GM21529 (cell line): ENCODE measurements around the gene AFTPH.

Experiments
- ATAC-seq: cut with Tn5 transposase; IDR thresholded peaks from one replicate; pipeline ENCODE4 v1.9.1; 2021; ENCODE audit not compliant: unreplicated experiment

Gene AFTPH

DNA sequence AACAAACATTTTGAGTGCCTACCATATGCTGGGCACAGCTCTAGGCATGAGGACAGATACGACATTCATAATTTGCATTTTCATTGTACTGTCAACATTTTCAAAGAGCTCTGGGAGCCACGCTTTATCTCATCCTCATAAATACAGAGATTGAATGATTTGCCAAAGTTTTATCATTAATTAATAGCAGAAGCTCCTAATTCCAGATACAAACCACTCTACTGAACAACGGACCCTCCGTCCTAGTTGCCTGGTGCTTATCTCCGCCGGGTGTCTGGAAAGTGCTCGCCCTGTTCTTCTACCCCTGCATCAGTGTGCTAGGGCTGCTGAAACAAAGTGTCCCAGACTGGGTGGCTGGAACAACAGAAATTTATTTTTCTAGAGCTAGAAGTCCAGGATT, 105.7 kb downstream of the AFTPH start:
- no peak for ATAC-seq

DNA sequence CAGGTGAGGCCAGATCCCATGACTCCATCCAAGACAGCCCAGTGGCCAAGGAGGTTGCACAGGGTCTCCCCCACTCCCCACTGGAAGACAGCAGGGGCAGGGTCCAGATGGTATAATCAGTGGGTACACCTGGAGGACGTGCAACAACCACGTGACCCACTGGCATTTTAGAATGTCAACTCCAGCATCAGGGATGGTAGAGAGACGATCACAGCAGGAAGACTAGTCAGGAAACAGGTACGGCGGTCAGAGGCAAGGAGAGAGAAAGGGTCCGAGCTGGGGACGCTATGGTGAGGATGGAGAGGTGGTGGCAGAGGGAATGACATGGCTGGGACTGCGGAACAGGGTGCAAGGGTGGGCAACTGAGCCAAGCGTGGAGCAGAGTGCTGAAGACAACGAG, 106.6 kb downstream of the AFTPH start:
- ATAC-seq, result no peak

DNA sequence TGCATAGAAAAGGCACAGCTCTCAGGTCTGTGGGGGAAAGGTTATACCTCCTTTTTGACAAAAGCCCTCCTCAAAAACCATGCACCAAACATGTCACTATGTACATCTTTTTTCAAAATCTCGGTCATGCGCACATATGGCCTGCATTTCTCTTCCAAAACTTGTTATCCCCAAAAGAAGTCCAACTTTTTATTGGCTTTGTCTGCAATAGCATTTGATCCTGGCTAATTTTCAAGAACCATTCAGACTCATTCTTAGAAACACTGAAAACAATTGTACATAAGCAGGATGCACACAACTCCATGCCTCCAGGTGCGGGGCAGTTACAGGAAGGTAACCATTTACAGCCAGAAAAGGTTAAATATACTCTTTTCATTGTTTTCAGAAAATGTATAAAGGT, 107.6 kb downstream of the AFTPH start:
- ATAC-seq, result no peak

DNA sequence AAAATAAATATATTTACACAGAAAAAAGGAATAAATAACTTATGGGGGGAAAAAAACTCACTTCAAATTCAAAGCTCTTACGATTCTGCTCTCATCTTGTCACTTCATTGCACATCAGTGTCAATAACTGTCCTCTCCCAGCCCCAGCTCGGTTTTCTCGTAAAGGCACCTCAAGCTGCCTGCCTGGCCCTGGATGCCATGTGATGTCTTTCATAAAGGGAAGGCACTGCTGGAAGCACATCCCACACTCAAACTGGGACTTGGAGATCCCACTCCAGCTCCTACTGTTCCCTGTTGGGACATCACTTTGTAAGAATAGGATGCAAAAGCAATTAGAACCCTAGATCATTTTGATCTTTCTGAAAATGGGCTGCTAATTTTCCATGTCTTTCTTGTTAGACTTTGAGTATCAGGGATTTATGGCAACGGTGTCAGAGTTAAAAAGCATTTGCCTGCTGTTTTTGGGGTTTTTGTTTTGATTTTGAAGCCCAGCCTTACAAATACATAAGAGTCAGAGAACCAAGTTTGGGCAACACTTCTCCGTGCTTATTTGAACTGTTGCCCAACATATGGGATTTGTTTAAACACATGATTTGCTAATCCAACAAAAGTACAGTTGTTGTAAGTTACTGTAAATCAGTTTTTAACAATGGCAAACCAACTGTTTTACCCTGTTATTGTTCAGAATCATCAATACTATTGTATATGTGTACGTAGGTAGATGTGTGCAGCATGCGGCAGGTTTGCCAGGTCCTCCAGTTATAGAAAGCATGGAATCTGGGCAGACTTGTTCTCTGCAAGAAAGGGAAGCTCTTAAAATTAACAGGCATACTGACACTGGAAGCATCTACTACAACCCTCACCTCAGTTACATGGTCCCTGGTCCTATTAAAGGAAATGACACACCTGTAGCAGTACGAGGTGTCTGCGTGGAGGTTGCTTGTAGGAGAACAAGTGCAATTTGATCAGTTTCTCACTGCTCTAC, 109.0 kb downstream of the AFTPH start:
- ATAC-seq, result no peak

DNA sequence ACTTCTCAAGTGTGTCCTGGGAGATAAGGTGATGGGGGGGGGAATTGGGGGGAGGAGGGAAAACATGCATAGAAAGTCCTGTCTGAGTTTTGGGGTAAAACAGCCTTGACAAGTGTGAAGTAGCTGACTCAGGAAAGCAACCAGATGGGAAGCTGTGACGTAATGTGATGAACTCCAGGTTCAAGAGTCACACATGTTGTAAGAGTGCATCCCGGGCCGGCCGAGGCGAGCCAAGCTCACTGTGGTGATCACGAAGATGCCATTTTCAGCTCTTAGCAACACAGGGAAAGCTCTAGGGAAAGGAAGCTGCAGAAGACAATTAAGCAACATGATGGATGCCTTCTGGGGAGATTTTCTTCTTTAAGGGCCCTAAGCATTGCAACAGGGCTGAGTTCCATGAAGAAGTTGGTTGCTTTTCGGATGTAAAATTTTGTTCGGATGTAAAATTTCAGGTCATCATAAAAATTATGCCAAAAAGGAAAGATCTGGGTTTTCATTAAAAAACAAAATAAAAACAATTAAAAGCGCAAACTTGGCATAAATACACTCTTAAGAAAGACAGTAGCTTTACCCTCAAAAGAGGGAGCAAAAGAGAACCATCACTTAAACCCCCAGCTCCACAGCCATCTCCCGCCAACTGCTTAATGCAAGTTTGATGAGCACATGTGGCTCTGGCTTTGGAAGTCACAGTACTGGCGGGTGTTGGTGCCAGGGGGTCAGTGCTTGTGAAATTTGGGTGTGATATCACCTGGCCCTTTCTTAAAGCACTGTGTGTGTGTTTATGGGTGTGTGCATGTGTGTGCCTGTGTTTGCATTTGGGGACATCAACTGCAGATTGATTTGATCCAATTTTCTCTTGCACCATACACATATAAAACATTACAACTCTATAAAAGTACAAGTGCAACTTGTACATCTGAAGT, 110.5 kb downstream of the AFTPH start:
- no peak for ATAC-seq

DNA sequence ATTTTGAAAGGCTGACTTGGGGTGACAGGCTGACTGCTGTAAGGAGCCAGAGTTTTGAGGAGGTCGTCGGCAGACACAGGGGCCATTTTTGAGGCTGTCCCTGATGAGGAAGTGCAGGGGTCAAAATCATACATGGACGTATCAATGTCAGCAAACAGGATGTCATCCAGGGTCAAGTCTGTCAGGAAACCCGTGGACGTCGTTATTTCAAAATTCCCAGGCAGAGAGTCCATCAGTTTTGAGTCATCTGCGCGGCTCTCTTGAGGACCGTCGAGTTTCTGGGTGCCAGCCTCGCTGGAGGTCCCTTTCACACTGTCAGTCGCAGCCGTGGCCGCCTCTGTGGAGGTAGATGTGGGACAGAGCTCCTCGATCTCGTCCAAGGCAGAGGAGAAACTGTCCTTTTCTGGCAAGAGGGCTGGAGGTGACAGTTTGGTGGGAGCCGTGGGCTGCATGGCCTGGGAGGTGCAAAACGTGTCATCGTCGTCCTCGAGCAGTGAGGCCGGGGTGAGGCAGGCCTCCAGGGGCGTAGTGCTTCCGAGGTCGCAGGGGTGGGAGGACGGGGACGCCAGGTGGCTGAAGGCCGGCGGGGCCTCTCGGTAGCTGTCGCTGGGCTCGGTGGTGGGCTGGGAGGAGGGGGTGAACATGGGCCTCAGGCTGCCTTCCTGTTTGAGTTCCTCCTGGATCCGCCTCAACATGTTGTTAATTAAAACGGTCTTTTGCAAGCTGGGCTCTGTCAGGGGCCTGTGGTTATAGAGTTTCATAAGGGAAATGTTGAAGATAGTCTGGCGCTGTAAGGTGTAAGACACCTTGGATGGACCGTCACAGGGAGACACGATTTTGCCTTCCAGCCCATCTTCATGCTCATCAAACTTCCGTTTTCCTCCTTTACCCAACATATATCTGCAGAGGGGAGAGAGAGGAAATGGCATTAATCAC, 112.1 kb downstream of the AFTPH start:
- ATAC-seq, result peak; percentile 64

DNA sequence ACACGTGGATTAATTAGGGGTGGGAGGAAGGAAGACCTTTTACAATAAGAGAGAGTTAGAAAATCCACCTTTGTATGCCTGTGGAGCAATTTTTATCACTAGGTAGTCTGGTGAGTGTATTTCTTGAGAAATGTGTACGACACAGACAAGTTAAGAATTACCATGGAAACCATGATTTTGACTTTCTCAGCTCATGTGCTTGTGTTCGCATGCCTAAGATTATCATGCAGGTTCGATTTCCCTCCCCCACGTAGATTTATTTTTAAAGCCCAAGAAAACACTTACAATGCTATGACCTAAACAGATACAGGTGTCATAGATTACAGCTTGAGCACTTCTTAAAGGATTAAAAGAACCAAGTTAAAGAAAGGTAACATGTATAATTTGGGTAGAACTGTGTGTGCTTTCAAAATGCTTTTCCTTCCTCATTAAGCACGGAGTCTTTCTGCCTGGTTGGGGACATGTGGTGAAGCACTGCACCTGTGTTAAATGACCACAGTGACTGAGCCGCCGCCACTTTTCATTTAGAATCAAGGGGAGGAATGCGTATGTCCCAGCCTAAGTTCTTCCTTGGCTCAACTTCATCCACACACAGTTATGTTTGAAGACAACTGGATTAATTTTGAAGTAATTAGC, 113.0 kb downstream of the AFTPH start:
- ATAC-seq, result peak; percentile 50

DNA sequence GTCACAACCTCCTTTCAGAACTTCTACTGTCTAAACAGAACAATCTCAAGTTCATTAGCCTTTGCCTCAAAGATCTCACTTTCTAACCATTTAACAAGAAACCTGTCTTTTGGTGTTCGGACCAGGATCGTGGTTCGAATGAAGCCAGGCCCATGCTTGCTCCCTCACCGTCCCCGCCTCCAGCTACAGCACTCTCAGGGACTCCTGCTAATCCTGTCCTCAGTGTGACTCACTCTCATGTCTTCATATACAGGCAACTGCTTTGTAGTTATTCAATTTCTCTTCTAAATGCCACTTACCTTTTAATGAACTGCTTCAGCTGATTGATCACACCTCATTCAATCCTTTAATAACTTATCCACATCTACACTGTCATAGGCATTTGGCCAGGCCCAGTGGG, 113.8 kb downstream of the AFTPH start:
- ATAC-seq, result no peak

DNA sequence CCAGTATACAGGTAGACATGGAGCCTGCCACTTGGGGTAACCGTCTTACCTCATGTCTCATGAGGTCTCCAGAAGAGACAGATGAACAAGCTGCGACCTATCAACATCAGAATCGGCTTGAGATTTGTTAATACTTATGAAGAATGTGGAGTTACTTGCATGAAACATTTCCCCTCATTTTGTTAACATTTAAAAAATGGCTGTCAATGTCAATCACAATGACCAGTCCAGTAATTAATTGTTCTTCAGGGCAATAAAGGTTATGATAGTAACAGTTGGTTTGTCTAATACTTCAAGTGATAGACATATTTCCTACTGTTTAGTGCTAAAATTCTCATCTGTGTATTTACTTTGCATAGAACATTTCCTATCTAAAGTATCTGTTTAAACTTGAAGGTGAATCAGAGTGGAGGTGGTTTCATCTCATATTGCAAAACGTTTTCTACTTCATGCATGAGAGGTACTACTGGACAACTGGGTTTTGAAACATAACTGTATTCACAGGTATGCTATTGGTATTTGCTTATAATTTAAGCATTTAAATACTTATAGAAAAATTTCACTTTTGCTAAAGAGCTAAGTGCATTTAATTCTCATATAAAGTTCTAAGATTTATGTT, 114.5 kb downstream of the AFTPH start:
- no peak for ATAC-seq

DNA sequence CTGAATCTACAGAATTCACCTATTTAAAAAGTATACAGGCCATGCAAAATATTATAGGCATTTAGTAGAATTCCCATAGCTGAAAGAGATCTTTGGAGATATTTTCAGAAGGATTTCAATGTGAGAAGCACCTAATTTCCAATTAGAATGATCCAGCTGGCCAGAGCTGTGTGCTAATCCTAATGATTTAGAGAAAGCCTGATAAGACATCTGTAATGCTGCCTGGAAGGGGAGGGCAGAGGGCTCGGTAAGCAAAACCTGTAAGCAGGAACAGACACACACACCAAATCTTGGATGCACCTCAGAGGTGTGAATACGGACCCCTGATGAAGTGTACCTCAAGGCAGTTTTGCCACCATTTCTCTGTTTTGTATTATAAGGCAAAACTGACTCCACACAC, 115.6 kb downstream of the AFTPH start:
- ATAC-seq, result no peak

DNA sequence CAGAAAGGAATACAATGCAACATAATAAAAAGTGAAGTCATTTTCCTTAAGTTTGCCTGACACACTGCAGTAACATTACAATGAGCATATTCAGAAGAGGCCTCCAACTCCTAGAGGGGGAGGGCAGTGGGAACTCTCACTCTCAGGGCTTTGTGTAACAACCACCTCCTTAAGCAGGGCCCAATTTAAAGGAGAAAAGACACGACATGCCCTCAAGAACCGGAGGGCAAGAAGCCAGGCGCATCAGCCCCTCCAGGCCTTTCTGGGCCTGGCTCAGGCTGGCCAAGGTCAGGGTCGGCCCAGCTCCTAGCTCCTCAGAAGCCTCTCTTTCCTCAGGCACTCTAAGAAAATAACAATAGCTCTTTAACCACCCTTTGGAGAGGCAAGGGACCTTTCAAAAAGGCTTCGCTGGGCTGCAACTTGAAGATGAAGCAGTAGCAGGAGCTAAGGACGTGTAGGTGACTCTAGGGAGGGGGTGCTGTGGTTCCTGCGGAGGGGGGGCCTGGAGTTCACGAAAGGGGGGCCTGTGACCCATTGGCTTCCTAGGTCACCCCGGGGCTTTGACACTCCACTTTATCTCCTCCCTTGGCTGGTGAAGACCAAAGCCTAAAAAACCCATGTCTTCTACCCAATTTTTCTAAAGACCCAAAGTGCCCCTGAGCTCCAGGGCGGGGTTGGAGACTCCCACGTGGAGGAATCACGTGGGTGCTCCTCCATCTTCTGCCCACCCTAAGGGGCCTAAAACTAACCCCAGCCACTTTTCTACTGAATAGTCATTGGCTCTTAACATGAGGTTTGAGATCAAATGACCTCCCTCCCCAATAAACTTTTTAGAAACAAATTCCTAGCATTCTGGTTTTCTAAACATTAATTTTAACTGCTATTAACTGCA, 116.3 kb downstream of the AFTPH start:
- no peak for ATAC-seq

DNA sequence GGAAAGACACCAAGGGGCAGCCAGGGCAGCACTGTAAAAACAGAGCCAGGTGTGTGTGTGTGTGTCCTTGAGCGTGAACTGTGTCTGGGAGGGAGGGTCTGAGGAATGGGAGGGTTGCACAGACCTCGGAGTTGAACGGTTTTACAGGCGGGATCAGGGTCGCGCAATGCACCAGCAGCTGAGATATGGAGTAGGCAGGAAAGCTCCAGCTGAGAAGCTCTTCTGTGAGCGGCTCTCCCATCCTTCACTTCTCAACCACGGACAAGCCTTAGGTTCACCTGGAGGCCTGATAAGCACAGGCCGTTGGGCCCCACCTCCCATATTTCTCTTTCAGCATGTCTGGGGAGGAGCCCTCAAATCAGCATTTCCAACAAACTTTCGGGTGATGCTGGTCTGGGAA, 117.5 kb downstream of the AFTPH start:
- no peak for ATAC-seq
